ENCODE data around the gene EXOC3L1. TPM values are rescaled to one million over a fixed set of nuclear protein-coding genes. Genes with fewer than 3 reads are reported as not detected.

EXOC3L1 gene
- total and polyA plus RNA-seq, 2 of the 13 experiments (the other 11 are each of a cell fraction or from before 2014, with no cell fraction given) = 0.12 TPM; not detected in 1

DNA sequence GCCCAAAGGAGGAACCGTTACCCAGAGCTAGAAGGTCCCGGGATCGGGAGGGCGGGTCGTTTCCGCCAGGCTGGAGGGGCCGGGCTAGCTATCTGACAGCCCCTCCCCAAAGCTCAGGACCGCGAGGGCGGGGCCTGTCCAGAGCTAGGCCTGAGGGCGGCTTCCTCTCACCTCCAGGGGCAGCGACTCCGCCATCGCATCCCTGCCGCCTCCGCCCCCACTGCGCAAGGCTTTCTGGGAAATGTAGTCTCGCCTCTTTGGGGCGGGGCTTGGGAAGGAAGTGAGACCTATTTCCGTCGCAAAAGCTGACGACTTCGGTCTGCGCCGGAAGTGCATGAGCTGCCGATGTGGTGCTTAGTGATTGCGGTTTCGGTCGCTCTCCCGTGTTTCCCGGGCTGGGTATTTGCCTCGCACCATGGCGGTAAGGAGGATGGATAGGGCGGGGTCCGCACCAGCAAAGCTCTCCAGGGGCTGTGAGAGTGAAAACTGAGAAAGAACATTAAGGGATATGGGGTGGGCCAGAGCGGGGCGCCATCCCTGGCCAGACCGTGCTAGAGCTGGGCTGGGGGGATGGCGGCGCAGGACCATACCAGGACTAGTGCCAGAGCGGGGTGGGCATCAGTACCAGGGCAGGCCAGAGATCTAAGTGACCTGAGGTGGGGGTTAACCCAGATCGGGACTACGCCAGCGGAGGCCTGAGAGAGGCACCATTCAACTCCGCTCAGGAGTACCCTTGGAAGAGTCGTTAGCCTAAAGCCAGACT is 37.0 kb upstream of the EXOC3L1 start, which contains the start of gene TMEM208 (continued):
- TF ChIP-seq ONECUT2 (CRISPR knock-in tag; IDR thresholded peaks at IDR 0.05) (peak; percentile 64; the same call in 1 of the 2 replicates), PRMT3 (CRISPR knock-in tag; IDR thresholded peaks at IDR 0.05; ENCODE audit: borderline replicate concordance, low read depth) (no peak), ARNT (IDR thresholded peaks at IDR 0.05) (no peak), CEBPB (IDR thresholded peaks at IDR 0.05; ENCODE audit: borderline replicate concordance, low read depth, low read length) (0 out of 2 replicates have a peak, but pooled peaks have one; percentile 0), ZFP1 (CRISPR knock-in tag; IDR thresholded peaks at IDR 0.05) (peak; percentile 91; the same call in 1 of the 2 replicates), TAF15 (IDR thresholded peaks at IDR 0.05; ENCODE audit: low read depth, low read length, poor library complexity, severe bottlenecking) (peak; percentile 37), ZFP36L1 (CRISPR knock-in tag; IDR thresholded peaks at IDR 0.05) (no peak), RBFOX2 (IDR thresholded peaks at IDR 0.05; ENCODE audit: low read depth, low read length) (peak; percentile 84), RCOR2 (CRISPR knock-in tag; IDR thresholded peaks at IDR 0.05) (peak; percentile 65; the same call in 1 of the 2 replicates), SAP130 (CRISPR knock-in tag; IDR thresholded peaks at IDR 0.05; ENCODE audit: low read depth) (peak; percentile 100), ZNF432 (CRISPR knock-in tag; IDR thresholded peaks at IDR 0.05; ENCODE audit: borderline replicate concordance) (no peak), YEATS2 (CRISPR knock-in tag; IDR thresholded peaks at IDR 0.05; ENCODE audit: borderline replicate concordance) (peak; percentile 100), HNRNPH1 (optimal IDR thresholded peaks at IDR 0.05; ENCODE audit: low read depth, low read length) (no peak), ZNF614 (CRISPR knock-in tag; IDR thresholded peaks at IDR 0.05; ENCODE audit: borderline replicate concordance) (peak; percentile 95), SIX4 (CRISPR knock-in tag; IDR thresholded peaks at IDR 0.05) (peak; percentile 87), ZNF20 (CRISPR knock-in tag; IDR thresholded peaks at IDR 0.05) (no peak), ZNF136 (CRISPR knock-in tag; IDR thresholded peaks at IDR 0.05; ENCODE audit: low read depth) (no peak)
- TF ChIP-seq, protein P1, sequence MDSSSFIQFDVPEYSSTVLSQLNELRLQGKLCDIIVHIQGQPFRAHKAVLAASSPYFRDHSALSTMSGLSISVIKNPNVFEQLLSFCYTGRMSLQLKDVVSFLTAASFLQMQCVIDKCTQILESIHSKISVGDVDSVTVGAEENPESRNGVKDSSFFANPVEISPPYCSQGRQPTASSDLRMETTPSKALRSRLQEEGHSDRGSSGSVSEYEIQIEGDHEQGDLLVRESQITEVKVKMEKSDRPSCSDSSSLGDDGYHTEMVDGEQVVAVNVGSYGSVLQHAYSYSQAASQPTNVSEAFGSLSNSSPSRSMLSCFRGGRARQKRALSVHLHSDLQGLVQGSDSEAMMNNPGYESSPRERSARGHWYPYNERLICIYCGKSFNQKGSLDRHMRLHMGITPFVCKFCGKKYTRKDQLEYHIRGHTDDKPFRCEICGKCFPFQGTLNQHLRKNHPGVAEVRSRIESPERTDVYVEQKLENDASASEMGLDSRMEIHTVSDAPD (CRISPR knock-in tag; IDR thresholded peaks at IDR 0.05) = no peak
- TF ChIP-seq, protein P2, sequence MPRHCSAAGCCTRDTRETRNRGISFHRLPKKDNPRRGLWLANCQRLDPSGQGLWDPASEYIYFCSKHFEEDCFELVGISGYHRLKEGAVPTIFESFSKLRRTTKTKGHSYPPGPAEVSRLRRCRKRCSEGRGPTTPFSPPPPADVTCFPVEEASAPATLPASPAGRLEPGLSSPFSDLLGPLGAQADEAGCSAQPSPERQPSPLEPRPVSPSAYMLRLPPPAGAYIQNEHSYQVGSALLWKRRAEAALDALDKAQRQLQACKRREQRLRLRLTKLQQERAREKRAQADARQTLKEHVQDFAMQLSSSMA (CRISPR knock-in tag; IDR thresholded peaks at IDR 0.05) = no peak
- TF ChIP-seq, protein P3, sequence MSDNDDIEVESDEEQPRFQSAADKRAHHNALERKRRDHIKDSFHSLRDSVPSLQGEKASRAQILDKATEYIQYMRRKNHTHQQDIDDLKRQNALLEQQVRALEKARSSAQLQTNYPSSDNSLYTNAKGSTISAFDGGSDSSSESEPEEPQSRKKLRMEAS (IDR thresholded peaks at IDR 0.05) = peak; percentile 91
- TF ChIP-seq, protein P4, sequence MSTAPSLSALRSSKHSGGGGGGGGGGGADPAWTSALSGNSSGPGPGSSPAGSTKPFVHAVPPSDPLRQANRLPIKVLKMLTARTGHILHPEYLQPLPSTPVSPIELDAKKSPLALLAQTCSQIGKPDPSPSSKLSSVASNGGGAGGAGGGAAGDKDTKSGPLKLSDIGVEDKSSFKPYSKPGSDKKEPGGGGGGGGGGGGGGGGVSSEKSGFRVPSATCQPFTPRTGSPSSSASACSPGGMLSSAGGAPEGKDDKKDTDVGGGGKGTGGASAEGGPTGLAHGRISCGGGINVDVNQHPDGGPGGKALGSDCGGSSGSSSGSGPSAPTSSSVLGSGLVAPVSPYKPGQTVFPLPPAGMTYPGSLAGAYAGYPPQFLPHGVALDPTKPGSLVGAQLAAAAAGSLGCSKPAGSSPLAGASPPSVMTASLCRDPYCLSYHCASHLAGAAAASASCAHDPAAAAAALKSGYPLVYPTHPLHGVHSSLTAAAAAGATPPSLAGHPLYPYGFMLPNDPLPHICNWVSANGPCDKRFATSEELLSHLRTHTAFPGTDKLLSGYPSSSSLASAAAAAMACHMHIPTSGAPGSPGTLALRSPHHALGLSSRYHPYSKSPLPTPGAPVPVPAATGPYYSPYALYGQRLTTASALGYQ (CRISPR knock-in tag; IDR thresholded peaks at IDR 0.05) = peak; percentile 77
- TF ChIP-seq, protein P5, sequence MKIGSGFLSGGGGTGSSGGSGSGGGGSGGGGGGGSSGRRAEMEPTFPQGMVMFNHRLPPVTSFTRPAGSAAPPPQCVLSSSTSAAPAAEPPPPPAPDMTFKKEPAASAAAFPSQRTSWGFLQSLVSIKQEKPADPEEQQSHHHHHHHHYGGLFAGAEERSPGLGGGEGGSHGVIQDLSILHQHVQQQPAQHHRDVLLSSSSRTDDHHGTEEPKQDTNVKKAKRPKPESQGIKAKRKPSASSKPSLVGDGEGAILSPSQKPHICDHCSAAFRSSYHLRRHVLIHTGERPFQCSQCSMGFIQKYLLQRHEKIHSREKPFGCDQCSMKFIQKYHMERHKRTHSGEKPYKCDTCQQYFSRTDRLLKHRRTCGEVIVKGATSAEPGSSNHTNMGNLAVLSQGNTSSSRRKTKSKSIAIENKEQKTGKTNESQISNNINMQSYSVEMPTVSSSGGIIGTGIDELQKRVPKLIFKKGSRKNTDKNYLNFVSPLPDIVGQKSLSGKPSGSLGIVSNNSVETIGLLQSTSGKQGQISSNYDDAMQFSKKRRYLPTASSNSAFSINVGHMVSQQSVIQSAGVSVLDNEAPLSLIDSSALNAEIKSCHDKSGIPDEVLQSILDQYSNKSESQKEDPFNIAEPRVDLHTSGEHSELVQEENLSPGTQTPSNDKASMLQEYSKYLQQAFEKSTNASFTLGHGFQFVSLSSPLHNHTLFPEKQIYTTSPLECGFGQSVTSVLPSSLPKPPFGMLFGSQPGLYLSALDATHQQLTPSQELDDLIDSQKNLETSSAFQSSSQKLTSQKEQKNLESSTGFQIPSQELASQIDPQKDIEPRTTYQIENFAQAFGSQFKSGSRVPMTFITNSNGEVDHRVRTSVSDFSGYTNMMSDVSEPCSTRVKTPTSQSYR (CRISPR knock-in tag; IDR thresholded peaks at IDR 0.05; ENCODE audit: borderline replicate concordance) = peak; percentile 87; the same call in 1 of the 2 replicates

All from HepG2 (cell line).